Fibroblast of lung (primary cell): ENCODE data around the gene XRCC4. TPM values are rescaled to one million over a fixed set of nuclear protein-coding genes. Genes with fewer than 3 reads are reported as not detected.

Experiments used
- DNase-seq, 2 donors: peaks; one replicate each; pipeline versions ENCODE4 v3.0.0 to v3.0.0-alpha.2; 2010; ENCODE audit warnings: low read depth in 2 of 2
- H2AFZ ChIP-seq: 2 replicates; pipeline ENCODE4 v1.5.1; 2012; ENCODE audit warnings: low read length, control low read depth, inconsistent platforms
- H3K27ac ChIP-seq: 2 replicates; pipeline ENCODE4 v1.5.1; 2011; ENCODE audit warnings: low read length, control low read depth; ENCODE audit not compliant: insufficient read depth
- H3K27me3 ChIP-seq: 2 replicates; pipeline ENCODE4 v1.5.1; 2011; ENCODE audit warnings: mild to moderate bottlenecking, low read length; ENCODE audit not compliant: control insufficient read depth, insufficient read depth
- H3K36me3 ChIP-seq: 2 replicates; pipeline ENCODE4 v1.5.1; 2011; ENCODE audit warnings: low read length; ENCODE audit not compliant: control insufficient read depth, insufficient read depth
- H3K4me1 ChIP-seq: 2 replicates; pipeline ENCODE4 v1.5.1; 2011; ENCODE audit warnings: low read length; ENCODE audit not compliant: control insufficient read depth, insufficient read depth; ENCODE audit errors: extremely low read depth
- H3K4me2 ChIP-seq: 2 replicates; pipeline ENCODE4 v1.5.1; 2011; ENCODE audit warnings: low read length, control low read depth; ENCODE audit not compliant: insufficient read depth; ENCODE audit errors: extremely low read depth
- H3K4me3 ChIP-seq, 4 experiments: fragments of 200-600 bp in 1 of 4; sonication (generic) in 1 of 4; replicated peaks in 1 of 4; 2 replicates each; pipeline ENCODE4 v1.5.1; 2011 to 2016; ENCODE audit warnings: low read length in 4 of 4, low read depth in 3 of 4, mild to moderate bottlenecking in 3 of 4, control low read depth in 2 of 4, inconsistent platforms in 1 of 4, mixed read lengths in 1 of 4; ENCODE audit not compliant: insufficient read depth in 1 of 4; ENCODE audit errors: control extremely low read depth in 1 of 4
- H3K79me2 ChIP-seq: 2 replicates; pipeline ENCODE4 v1.5.1; 2012; ENCODE audit warnings: mild to moderate bottlenecking, low read length, inconsistent platforms; ENCODE audit not compliant: control insufficient read depth, insufficient read depth
- H3K9ac ChIP-seq: 2 replicates; pipeline ENCODE4 v1.5.1; 2011; ENCODE audit warnings: mild to moderate bottlenecking, low read length, control low read depth; ENCODE audit not compliant: insufficient read depth
- H3K9me3 ChIP-seq: 2 replicates; pipeline ENCODE4 v1.5.1; 2012; ENCODE audit warnings: low read depth, low read length; ENCODE audit not compliant: control insufficient read depth, insufficient read depth
- H4K20me1 ChIP-seq: 2 replicates; pipeline ENCODE4 v1.5.1; 2011; ENCODE audit warnings: low read length; ENCODE audit not compliant: control insufficient read depth, insufficient read depth; ENCODE audit errors: extremely low read depth
- EZH2 ChIP-seq: IDR thresholded peaks from 2 replicates; pipeline ENCODE4 v1.5.1; 2012; ENCODE audit warnings: low read length, control low read depth, mild to moderate bottlenecking; ENCODE audit errors: missing control alignments
- polyA plus RNA-seq, 2 donors: library from polyadenylated mRNA; depleted of rRNA in 1 of 2; stranded (reverse) in 1 of 2; unstranded in 1 of 2; fragments of >200 nt; gene quantifications; 2 replicates each; pipeline ENCODE4 v1.2.1, GENCODE V29; 2011 to 2012; ENCODE audit warnings: missing spikeins in 1 of 2
- total RNA-seq: library from RNA; depleted of rRNA; stranded (reverse); fragments of >200 nt; gene quantifications from 2 replicates; pipeline ENCODE4 v1.2.1, GENCODE V29; 2014
- TF ChIP-seq, protein P1 (sequence below), 2 donors: IDR thresholded peaks in 1 of 2; conservative IDR thresholded peaks in 1 of 2; 1 replicate in 1 of 2; 2 replicates in 1 of 2; pipeline ENCODE4 v1.5.1; 2011 to 2012; ENCODE audit warnings: low read length in 2 of 2, control low read depth in 1 of 2, inconsistent platforms in 1 of 2, low read depth in 1 of 2, mild to moderate bottlenecking in 1 of 2

The XRCC4 gene
- total and polyA plus RNA-seq, 2 donors (not counting 1 experiment from before 2014, with no cell fraction given), result 7.5 to 7.6 TPM

DNA sequence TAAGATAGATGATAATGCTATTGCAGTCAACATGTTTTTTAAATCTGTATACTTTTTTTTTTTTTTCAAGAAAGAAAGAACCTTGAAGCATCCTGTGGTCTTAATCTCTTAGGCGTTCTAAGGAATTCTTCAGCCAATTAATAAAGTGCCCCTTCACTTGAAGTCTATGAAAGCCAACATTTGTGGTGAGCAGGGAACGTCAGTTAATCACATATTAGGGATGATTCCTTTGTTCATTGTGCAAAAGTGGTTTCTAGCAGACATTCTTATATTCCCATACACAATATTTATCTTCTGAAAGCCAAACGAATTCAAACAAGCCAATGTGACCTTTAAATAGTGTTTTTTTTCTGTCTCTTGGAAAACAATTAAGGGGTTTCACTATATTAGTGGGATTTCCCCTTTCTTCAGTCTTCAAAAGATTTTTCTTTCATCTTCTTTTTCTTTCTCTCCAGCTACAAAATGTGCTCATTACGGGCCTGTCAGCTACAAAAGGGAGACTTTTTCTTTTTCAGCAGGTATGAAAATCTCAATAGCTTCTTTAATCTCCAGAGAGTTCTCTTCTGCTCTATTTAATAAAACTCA lies 40.3 kb upstream of the XRCC4 start:
- no peak overlapping the region for H3K27ac ChIP-seq
- no peaks in the 10 kb centered on the region for H3K27me3 ChIP-seq
- H3K9me3 ChIP-seq, result no peaks in the 10 kb centered on the region
- H2AFZ ChIP-seq, result no peak overlapping the region
- H4K20me1 ChIP-seq, result no peaks in the 10 kb centered on the region
- no peaks in the 10 kb centered on the region for H3K4me1 ChIP-seq
- H3K79me2 ChIP-seq, result no peaks in the 10 kb centered on the region
- no peaks in the 10 kb centered on the region for H3K36me3 ChIP-seq
- DNase-seq, result peak in 1 of 2 donors; percentile 77
- TF ChIP-seq EZH2, result no peak
- TF ChIP-seq, protein P1, sequence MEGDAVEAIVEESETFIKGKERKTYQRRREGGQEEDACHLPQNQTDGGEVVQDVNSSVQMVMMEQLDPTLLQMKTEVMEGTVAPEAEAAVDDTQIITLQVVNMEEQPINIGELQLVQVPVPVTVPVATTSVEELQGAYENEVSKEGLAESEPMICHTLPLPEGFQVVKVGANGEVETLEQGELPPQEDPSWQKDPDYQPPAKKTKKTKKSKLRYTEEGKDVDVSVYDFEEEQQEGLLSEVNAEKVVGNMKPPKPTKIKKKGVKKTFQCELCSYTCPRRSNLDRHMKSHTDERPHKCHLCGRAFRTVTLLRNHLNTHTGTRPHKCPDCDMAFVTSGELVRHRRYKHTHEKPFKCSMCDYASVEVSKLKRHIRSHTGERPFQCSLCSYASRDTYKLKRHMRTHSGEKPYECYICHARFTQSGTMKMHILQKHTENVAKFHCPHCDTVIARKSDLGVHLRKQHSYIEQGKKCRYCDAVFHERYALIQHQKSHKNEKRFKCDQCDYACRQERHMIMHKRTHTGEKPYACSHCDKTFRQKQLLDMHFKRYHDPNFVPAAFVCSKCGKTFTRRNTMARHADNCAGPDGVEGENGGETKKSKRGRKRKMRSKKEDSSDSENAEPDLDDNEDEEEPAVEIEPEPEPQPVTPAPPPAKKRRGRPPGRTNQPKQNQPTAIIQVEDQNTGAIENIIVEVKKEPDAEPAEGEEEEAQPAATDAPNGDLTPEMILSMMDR (conservative IDR thresholded peaks at IDR 0.05 in 1 of 2, IDR thresholded peaks at IDR 0.05 in 1 of 2; ENCODE audit: low read depth in 1 of 2, low read length in 2 of 2), result no peak
- no peak overlapping the region for H3K4me2 ChIP-seq
- H3K9ac ChIP-seq, result no peak overlapping the region
- H3K4me3 ChIP-seq, result no peak overlapping the region

DNA sequence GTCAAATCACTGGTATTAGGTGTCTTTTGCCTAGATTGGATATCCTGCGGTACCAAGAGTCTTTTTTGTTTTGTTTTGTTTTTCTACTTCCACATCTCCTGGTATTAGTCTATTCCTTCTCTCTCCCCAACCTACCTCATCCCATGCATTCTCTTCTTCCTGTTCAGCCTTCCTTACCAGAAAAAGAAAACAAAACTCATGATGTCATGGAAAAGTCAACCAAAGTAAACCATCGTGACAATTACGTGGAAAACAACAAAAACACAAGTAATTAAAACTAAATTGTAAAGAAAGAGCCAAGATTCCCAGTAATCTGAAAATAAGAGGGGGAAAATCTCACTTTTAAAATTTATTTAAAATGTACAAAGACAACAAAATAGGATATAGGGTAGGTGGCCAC lies 38.4 kb upstream of the XRCC4 start:
- Histone ChIP-seq H2AFZ (no peak overlapping the region), H3K4me3 (no peak overlapping the region), H3K9me3 (no peaks in the 10 kb centered on the region), H3K27ac (no peak overlapping the region), H3K4me1 (no peaks in the 10 kb centered on the region), H3K4me2 (no peak overlapping the region), H4K20me1 (no peaks in the 10 kb centered on the region), H3K9ac (no peak overlapping the region), H3K79me2 (no peaks in the 10 kb centered on the region), H3K27me3 (no peaks in the 10 kb centered on the region), H3K36me3 (no peaks in the 10 kb centered on the region)
- DNase-seq, result no peak
- TF ChIP-seq, protein P1 (conservative IDR thresholded peaks at IDR 0.05 in 1 of 2, IDR thresholded peaks at IDR 0.05 in 1 of 2; ENCODE audit: low read depth in 1 of 2, low read length in 2 of 2), result no peak
- no peak for TF ChIP-seq EZH2

DNA sequence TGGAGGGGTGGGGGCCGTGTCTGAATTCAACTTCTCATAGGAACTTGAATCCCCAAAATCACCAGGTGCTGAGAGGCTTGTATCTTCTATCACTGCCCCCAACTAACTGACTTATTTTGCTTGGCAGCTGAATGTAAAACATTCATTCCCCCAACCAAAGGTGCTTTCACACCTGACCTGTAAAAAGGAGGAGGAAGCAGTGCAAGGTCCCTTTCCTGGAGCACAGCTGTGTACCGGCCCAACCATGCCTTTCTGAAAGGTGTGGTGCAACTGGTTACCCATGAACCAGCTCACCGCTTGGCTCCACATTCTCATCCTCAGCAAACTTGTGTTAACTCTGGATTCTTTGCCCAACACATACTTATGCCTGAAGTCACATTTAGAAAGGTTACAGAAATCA lies 34.8 kb upstream of the XRCC4 start:
- Histone ChIP-seq H2AFZ (no peak overlapping the region), H3K4me1 (no peaks in the 10 kb centered on the region), H3K27ac (no peak overlapping the region), H3K79me2 (no peaks in the 10 kb centered on the region), H3K4me3 (no peak overlapping the region), H3K36me3 (no peaks in the 10 kb centered on the region), H4K20me1 (no peaks in the 10 kb centered on the region), H3K4me2 (no peak overlapping the region), H3K27me3 (no peaks in the 10 kb centered on the region), H3K9me3 (no peaks in the 10 kb centered on the region), H3K9ac (no peak overlapping the region)
- TF ChIP-seq, protein P1 (conservative IDR thresholded peaks at IDR 0.05 in 1 of 2, IDR thresholded peaks at IDR 0.05 in 1 of 2; ENCODE audit: low read depth in 1 of 2, low read length in 2 of 2), result no peak
- no peak for DNase-seq
